ENCODE data around the gene SLC1A6. TPM values are rescaled to one million over a fixed set of nuclear protein-coding genes. Genes with fewer than 3 reads are reported as not detected.
"Not testable (repeated sequence)": the region's sequence is repeated elsewhere in the genome, so short reads cannot be mapped to it uniquely, and the experiment has no call there.

Gene SLC1A6
- under 1 TPM; 0.35 to 0.60 (median 0.50) TPM for polyA plus RNA-seq (ENCODE audit: insufficient read length in 4 of 4)

DNA sequence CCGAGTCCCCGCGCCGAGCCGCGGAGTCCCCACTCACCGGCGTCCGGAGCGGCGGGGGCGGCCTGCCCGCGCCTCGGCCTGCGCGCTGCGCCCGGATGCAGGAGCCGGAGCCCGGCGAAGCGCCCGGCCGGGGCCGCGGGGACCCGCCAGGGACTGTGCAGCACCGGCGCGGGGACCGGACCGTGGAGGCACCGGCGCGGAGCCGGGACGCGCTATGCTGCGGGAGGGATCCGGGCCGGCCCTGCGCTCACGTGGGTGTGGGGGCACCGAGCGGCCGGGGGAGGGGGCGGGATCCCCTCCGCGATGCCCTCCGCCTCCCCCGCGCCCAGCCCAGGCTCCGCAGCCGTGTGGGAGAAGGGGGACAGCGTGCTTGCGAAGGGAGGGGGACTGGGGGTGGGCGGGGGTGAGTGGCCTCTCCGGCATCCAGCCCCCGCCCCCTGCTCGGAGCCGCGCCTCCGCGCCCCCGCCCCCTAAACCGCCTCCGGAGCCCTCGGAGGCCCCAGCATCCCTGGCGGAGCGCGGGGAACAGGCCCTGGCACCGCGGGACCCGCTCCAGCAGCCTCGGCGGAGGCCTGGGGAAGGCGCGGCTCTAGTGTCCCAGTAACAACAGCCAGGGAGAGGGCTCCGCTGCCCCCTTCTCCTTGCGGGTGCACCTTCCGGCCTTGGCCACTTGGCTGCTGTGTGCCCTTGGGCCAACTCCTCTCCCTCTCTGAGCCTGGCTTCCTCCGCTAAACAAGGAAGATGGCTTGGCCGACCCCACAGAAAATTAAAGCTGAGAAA is at the start of gene SLC1A6:
Gene SLC1A6 (minus strand): TSS at position 389 of the 780 bp plus-strand sequence. CDS start 6,954 bp downstream, outside the sequence.
- DNase-seq (ENCODE audit: low read depth in 4 of 4, low spot score in 3 of 4): peak in 1 of 4 donors; percentile 7

DNA sequence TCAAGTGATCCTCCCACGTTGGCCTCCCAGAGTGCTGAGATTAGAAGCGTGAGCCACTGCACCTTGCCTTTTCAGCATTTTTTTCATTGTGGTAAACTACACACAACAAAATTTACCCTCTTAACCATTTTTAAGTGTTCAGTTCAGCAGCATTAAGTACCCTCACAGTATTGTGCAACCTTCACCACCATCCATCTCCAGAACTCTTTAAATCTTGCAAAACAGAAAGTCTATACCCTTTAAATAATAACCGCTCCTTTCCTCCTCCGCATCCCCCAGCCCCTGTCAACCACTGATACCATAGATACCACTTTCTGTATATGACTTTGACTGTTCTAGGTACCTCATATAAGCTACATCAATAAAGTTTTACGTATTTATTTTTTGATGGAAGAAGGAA is 48.8 kb upstream of the SLC1A6 start:
- DNase-seq (ENCODE audit: low read depth in 4 of 4, low spot score in 3 of 4): no peak

DNA sequence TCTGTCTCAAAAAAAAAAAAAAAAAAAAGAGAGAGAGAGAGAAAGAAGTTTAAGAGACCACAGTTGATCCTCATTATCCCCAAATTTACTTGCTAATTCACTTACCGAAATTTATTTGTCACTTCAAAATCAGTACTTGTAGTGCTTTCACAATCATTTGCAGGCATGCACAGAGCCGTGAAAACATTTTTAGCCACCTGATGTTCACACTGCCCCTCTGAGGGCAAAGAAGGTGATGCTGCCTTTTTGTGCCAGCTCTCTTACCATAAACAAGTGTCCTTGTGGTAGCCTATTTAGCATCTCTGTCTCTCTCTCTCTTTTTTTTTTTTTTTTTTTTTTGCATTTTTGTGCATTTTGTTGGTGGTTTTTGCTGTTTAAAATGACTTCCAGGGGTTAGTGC is 45.6 kb upstream of the SLC1A6 start:
- DNase-seq (ENCODE audit: low read depth in 4 of 4, low spot score in 3 of 4): no peak

DNA sequence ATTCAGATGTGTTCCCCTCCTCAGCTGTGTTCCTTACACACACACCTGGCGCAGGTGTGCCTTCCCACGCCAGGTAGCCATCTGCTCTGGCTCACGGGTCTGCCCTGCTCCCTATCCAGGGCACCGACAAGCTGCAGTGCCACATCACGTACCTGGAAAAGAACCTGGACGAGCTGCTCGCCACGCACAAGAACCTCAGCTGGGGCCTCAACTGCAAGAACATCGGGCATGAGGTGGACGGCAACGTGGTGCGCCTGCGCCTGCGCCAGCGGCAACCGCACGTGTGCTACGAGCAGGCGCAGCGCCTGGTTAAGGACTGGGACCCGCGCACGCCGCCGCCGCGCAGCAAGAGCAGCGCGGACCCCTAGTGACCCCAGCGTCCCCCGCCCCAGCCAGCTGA is 43.1 kb upstream of the SLC1A6 start:
- no peak for DNase-seq (ENCODE audit: low read depth in 4 of 4, low spot score in 3 of 4)

DNA sequence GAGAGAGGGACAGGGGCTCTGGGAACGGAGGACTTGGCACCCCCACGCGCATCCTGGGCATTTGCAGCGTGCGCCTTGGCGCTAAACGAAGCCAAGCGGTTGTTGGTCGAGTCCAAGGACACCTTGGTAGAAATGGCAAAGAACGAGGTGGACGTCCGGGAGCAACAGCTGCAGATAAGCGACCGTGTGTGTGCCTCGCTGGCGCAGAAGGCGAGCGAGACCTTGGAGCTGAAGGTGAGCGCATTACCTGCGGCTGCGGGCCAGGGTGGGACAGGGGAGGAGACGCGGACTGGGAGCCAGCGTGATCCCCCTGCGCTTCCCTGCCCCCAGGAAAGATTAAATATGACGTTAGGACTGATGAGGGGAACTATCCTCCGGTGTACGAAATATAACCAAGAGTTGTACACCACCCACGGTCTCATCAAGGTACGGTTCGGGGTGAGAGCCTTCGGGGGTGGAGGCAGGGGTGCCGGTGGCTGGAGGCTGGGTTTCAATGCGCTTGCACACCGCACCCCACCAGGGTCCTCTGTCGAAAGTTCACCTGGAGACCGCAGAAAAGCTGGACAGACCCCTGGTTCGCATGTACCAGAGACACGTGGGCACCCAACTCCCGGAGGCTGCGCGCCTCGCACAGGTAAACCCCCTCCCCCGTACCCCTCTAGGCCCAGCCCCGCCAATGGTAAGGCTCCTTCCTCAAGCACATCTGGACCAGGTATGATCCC is 41.8 kb upstream of the SLC1A6 start:
- DNase-seq (ENCODE audit: low read depth in 4 of 4, low spot score in 3 of 4): no peak

DNA sequence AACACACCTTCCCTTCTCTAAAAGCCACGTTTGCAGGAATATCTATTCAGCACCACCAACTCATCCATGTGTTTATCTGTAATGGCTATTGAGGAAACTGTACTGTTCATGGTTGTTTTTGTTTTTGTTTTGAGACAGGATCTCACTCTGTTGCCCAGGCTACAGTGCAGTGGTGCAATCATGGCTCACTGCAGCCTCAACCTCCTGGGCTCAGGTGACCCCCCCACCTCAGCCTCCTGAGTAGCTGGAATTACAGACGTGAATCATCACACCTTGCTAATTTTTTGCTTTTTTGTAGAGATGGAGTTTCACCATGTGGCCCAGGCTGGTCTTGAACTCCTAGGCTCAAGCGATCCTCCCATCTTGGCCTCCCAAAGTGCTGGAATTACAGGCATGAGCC is 39.2 kb upstream of the SLC1A6 start:
- DNase-seq (ENCODE audit: low read depth in 4 of 4, low spot score in 3 of 4): not testable (repeated sequence)

DNA sequence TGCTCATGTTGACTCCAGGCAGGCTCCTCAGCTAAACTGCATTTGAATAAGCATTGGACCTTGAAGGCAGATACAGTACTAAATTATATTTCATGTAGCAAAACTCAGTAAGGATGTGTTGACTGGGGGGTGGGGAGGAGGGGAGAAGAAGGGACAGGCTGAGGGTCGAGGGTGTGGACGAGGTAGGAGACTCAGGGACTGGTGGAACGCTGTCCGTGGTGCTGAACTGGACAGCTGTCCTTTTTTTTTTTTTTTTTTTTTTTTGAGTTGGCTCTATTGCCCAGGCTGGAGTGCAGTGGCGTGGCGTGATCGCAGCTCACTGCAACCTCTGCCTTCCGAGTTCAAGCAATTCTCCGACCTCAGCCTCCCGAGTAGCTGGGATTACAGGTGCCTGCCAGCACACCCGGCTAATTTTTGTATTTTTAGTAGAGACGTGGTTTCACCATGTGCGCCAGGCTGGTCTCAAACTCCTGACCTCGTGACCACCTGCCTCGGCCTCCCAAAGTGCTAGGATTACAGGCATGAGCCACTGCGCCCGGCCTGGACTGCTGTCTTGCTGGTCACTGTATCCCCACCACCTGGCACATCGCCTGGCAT is 36.4 kb upstream of the SLC1A6 start:
- peak; percentile 4 to 32 (median 12) for DNase-seq (ENCODE audit: low read depth in 4 of 4, low spot score in 3 of 4)

DNA sequence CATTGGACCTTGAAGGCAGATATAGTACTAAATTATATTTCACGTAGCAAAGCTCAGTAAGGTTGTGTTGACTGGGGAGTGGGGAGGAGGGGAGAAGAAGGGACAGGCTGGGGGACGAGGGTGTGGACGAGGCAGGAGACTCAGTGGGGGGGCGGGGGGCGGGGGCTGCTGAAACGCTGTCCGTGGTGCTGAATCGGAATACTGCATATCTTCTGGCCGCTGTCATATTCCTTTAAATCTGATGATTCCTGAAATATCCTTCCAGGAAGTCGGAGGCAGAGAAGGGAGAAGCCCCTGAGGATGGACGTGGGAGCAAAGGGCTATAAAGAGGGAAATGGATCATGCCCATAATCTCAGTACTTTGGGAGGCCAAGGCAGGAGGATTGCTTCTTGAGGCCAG is 34.9 kb upstream of the SLC1A6 start:
- no peak for DNase-seq (ENCODE audit: low read depth in 4 of 4, low spot score in 3 of 4)

DNA sequence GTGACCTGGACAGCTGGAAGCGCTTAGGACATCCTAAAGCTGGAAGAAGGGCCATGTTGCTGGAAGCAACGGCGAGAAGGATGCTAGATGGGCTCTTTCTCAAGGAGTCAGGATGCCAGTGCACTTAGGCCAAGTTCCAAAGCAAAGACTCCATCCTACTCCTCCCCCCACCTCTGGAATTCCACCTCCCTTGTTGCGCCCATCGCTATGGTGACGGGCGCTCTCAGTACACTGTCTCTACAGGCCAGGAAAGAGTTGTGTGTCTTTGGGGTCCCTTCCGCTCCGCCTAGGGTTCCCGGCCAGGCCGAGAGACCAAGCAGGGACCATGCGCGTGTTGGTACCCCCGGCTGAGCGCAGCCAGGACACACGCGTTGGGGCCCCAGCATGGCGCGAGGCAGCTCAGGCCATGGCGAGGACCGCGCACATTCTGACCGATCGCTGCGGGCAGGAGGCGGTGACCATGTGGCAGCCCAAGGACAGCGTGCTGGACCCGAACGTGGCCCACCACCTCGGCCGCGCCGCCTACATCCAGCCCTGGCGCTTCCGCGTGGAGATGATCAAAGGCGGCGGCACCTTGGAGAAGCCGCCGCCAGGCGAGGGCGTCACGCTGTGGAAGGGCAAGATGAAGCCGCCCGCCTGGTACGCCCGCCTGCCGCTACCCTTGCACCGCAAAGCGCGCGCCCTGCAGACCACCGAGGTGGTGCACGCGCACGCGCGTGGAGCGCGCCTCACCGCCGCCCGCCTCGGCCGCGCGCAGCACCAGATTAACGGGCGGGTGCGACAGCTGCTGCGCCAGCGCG is 31.0 kb upstream of the SLC1A6 start:
- DNase-seq (ENCODE audit: low read depth in 4 of 4, low spot score in 3 of 4): no peak

DNA sequence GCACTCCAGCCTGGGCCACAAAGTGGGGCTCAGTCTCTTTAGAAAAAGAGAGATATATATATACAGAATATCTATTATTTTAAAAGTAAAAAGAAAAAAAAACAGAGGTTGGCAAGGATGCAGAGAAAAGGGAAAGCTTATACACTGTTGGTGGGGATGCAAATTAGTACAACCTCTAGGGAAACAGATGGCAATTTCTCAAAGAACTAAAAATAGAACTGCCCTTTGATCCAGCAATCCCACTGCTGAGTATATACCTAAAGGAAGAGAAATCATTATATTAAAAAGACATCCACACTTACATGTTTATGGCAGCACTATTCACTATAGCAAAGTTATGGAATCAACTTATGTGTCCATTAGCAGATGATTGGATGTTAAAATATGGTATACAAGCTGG is 28.6 kb upstream of the SLC1A6 start:
- DNase-seq (ENCODE audit: low read depth in 4 of 4, low spot score in 3 of 4): no peak

DNA sequence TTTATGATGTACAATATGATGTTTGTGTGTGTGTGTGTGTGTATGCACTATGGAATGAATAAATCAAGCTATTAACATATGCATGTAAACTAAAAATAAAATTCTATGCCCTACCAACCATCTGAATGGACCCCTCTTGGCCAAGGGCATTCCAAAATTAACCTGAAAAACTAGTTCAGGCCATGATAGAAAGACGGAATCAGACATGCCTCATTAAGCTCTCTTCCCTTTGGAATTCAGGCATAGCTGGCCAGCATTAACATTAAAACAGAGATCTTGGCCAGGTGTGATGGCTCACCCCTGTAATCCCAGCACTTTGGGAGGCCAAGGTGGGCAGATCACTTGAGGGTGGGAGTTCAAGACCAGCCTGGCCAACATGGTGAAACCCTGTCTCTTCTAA is 18.3 kb upstream of the SLC1A6 start:
- DNase-seq (ENCODE audit: low read depth in 4 of 4, low spot score in 3 of 4): no peak

DNA sequence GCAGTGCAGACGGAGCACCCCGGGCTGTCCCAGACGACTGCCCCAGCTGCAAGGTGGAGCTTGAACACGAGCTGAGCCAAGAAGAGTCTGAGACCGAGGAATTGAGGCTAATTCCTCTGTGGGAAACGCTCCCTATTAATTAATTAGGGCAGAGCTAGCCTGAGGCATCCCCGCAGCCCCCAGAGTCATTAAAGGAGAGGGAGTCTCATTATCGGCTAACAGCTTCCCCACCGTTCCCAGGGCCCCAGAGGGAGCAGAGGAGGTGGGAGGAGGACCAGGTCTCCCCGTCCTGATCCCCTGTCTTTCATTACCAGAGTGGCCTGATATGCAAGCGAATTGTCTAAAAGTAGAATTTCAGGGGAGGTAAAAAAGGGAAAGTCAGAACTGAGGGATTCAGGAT is 13.1 kb upstream of the SLC1A6 start:
- no peak for DNase-seq (ENCODE audit: low read depth in 4 of 4, low spot score in 3 of 4)

DNA sequence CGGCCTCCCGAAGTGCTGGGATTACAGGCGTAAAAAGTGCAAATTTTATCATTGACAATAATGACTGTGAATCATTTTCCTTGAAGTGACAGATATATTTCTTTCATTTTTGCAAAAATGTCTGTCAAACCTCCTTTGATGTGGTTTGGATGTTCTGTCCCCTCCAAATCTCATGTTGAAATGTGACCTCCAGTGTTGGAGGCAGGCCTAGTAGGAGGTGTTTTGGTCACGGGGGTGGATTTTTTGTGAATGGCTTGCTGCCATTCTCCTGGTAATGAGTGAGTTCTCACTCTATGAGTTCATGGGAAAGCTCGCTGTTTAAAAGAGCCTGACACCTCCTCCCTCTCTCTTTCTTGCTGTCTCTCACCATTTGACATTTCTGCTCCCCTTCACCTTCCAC is 5.5 kb upstream of the SLC1A6 start:
- no peak for DNase-seq (ENCODE audit: low read depth in 4 of 4, low spot score in 3 of 4)

DNA sequence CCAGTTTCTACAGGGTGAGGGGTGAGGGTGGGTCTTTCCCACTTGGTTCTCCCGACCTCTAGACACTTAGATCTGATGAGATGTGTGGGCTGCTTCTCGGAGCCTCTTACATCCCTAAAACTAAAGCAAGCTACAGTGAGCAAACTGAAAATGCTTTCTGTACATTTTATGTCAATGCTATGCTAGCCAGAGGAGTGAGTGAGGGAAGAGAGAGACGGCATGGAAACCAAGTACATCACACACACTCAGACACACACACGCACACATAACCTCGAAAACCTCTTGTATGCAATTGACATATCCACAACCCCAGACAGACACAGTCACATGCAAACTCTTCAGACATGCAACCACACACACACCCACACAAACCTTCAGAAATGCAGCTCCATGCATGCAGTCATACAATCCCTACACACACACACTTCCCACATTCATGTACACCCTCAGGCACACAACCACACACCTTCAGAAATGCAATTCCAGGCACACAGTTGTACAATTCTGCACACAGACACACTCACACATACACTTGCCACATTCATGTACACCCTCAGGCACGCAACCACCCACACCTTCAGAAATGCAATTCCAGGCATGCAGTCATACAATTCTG is 1.4 kb downstream of the SLC1A6 start:
- DNase-seq (ENCODE audit: low read depth in 4 of 4, low spot score in 3 of 4): no peak

DNA sequence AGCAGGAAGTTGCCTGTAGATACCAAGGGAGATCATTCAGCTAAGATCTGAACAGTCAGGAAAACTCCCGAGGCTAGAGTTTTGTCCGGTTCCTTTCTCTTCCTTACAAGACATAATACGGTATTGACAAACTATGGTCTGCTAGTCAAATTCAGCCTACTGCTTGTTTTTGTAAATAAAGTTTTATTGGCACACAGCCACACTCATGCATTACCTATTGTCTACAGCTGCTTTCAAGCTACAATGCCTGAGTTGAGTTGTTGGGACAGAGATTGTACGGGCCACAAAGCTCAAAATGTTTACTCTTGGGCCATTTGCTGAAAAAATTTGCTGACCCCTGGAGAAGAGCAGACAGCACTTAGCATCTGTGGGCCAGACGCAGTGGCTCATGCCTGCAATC is 2.5 kb downstream of the SLC1A6 start:
- no peak for DNase-seq (ENCODE audit: low read depth in 4 of 4, low spot score in 3 of 4)

DNA sequence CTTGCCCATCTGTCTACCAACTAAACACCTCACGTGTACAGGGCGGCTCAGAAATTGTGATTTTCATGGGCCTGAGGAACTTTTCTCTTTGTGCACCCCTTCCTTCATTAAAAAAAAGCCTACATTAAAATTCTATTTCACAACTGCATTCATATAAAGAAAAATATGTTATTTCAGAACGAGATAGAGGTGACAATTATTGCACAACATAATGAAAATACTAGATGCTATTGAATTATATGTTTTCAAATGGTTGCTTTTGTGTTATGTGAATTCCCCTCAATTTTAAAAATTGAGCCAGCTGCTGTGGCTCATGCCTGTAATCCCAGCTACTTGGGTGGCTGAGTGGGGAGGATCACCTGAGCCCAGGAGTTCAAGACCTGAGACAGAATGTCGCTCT is 5.2 kb downstream of the SLC1A6 start:
- no peak for DNase-seq (ENCODE audit: low read depth in 4 of 4, low spot score in 3 of 4)

DNA sequence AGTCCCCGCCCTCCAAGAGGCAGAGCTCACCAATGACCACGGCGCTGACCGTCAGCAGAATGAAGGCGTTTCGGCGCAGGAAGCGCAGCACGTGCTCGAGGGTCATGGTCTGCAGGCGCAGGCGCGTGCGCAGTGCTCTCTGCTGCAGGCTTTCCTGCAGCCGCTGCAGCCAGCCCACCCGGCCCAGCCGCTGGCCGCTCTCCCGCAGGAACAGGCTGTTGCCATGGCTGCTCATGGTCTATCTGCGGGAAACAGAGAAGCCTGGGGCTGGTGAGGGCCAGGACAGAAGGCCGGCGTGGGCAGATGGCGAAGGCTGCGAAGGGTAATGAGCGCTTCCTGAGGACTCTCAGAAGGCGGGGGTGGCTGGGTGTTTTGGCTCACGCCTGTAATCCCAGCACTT is 7.0 kb downstream of the SLC1A6 start:
- DNase-seq (ENCODE audit: low read depth in 4 of 4, low spot score in 3 of 4): no peak

DNA sequence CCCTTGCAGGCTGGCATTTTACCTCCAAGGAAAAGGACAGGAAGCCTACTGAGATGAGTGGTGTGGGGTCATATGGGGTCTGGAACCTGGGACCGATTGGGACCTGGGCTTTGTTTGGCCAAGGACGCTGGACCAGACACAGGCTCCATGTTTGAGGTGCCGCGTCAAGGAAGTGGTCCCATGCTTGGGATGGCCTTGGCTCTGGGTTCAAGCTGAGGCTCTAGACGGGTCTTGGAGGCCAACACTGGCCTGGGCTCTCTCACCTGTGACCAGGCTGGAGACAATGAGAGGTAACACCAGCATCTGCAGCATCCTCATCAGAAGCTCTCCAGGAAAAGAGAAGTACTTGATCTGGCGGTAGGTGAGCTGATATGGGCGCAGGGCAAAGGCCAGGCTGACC is 8.2 kb downstream of the SLC1A6 start:
- no peak for DNase-seq (ENCODE audit: low read depth in 4 of 4, low spot score in 3 of 4)

DNA sequence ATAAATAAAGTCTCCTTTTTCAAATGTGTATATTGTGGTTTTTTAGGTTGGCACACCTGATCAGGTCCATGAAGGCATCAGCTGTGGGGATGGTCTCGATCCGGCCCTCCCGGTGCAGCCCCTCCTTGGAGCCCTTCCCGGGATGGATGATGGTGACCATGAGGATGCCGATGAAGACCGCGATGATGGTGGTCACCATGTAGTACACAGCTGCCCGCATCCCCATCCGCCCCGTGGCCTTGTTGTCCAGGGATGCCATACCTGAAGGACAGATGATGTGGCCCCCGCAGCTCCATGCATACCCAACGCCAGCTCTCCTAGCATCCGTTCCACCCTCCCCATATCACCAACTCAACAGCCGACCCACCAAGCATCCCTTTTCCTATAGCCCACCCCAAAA is 11.4 kb downstream of the SLC1A6 start:
- DNase-seq (ENCODE audit: low read depth in 4 of 4, low spot score in 3 of 4): no peak

DNA sequence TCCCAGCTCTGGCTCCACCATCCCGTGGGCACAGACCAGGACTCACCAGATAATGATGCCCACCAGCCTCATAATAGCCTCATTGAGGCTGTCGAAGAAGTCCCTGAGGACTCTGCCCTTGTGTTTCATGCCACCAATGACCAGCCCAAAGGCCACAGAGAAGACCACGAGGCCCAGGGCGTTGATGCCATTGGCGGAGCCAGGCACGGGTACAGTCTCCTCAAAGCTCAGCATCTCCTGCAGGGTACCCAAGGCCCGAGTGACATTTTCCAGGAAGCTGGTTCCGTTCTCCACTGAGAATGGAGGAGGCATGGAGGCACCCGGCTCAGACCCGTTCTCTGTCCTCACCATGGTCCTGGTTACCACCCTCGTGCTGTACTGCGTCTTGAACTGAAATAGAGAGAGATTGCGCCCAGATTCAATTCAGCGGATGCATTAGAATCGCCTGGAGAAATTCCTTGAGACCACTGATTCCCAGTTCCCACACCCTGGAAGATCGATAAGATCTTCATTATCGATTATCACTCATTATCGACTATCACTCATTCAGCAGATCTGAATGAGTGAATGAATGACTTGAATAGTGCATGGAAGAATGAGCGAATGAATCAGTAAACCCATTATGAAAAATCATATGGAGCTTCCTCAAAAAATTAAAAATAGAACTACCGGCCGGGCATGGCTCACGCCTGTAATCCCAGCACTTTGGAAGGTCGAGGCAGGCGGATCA is 17.5 kb downstream of the SLC1A6 start:
- DNase-seq (ENCODE audit: low read depth in 4 of 4, low spot score in 3 of 4): no peak
